GM12878 (cell line): ENCODE results near the gene SSR2. TPM values are rescaled to one million over a fixed set of nuclear protein-coding genes. Genes with fewer than 3 reads are reported as not detected.

Experiments
- ATAC-seq: fragments of 200-7000 bp; cut with Tn5 transposase; 3 replicates; pipeline ENCODE4 v1.9.1; 2020; ENCODE audit warnings: mild to moderate bottlenecking, moderate library complexity
- BruUV-seq: library from RNA; stranded (reverse); fragments of 400-500 nt; replicated peaks from 2 replicates; lab custom pipeline; 2021; lab: Mats Ljungman, UMichigan
- CTCF ChIA-PET: fragments of 300-600 bp; sonication (Branson Sonifier 250); formaldehyde crosslinking; extraction: SDS; loops from one replicate; lab custom pipeline; 2021; ENCODE audit warnings: inconsistent platforms; lab: Yijun Ruan, JAX
- POLR2A ChIA-PET: fragments of 350-600 bp; formaldehyde crosslinking; extraction: SDS; loops from one replicate; lab custom pipeline; 2021; ENCODE audit warnings: inconsistent platforms; lab: Charles Lee
- RAD21 ChIA-PET: fragments of 300-600 bp; sonication (Branson Sonifier 250); formaldehyde crosslinking; loops from one replicate; lab custom pipeline; 2023; ENCODE audit warnings: antibody characterized with exemption; ENCODE audit not compliant: unreplicated experiment; lab: Charles Lee
- SMC1A ChIA-PET: fragments of 300-600 bp; sonication (Branson Sonifier 250); formaldehyde crosslinking; loops from one replicate; lab custom pipeline; 2023; ENCODE audit not compliant: unreplicated experiment, uncharacterized antibody; lab: Charles Lee
- DNase-seq: peaks from one replicate; pipeline ENCODE4 v3.0.0-alpha.2; 2011; ENCODE audit warnings: low read depth, low spot score
- FAIRE-seq: peaks from 3 replicates; lab custom pipeline; 2011; peaks lifted over from hg19 to GRCh38; lab: Jason Lieb, UNC
- H2AFZ ChIP-seq: 2 replicates; pipeline ENCODE4 v1.6.0; 2011; ENCODE audit warnings: low read depth, low read length, control low read depth; ENCODE audit not compliant: control insufficient read depth
- H3K27ac ChIP-seq: 2 replicates; pipeline ENCODE4 v1.5.1; 2011; ENCODE audit warnings: control low read depth; ENCODE audit not compliant: control insufficient read depth, insufficient read depth
- H3K27me3 ChIP-seq, 2 experiments: replicated peaks in 1 of 2; 2 replicates each; pipeline versions ENCODE4 v1.6.0 to v1.6.1; 2011; ENCODE audit warnings: low read length in 1 of 2; ENCODE audit not compliant: control insufficient read depth in 2 of 2, insufficient read depth in 2 of 2
- H3K36me3 ChIP-seq, 2 experiments: 2 replicates each; pipeline ENCODE4 v1.5.1; 2011; ENCODE audit warnings: low read length in 1 of 2; ENCODE audit not compliant: control insufficient read depth in 2 of 2, insufficient read depth in 2 of 2
- H3K4me1 ChIP-seq: 2 replicates; pipeline ENCODE4 v1.6.1; 2011; ENCODE audit warnings: mild to moderate bottlenecking, low read length, moderate library complexity, mixed read lengths; ENCODE audit not compliant: control insufficient read depth, insufficient read depth
- H3K4me2 ChIP-seq: 2 replicates; pipeline ENCODE4 v1.6.0; 2011; ENCODE audit warnings: control low read depth; ENCODE audit not compliant: control insufficient read depth, insufficient read depth
- H3K4me3 ChIP-seq: fragments of 200-600 bp; sonication (generic); 2 replicates; pipeline ENCODE4 v1.5.1; 2016
- H3K79me2 ChIP-seq: 2 replicates; pipeline ENCODE4 v1.6.0; 2011; ENCODE audit warnings: low read length; ENCODE audit not compliant: control insufficient read depth, insufficient read depth
- H3K9ac ChIP-seq: 2 replicates; pipeline ENCODE4 v1.8.0; 2011; ENCODE audit warnings: low read length, control low read depth, mixed read lengths; ENCODE audit not compliant: control insufficient read depth, insufficient read depth
- H3K9me3 ChIP-seq: replicated peaks from 3 replicates; pipeline ENCODE4 v1.5.1; 2011; ENCODE audit warnings: mild to moderate bottlenecking, low read length; ENCODE audit not compliant: control insufficient read depth, insufficient read depth
- H4K20me1 ChIP-seq: 2 replicates; pipeline ENCODE4 v1.6.0; 2011; ENCODE audit not compliant: control insufficient read depth, insufficient read depth
- BACH1 ChIP-seq: fragments of 450-650 bp; IDR thresholded peaks from 2 replicates; pipeline ENCODE4 v1.6.1; 2017; ENCODE audit warnings: mild to moderate bottlenecking, borderline replicate concordance
- CREB1 ChIP-seq: IDR thresholded peaks from 2 replicates; pipeline ENCODE4 v1.6.1; 2012; ENCODE audit warnings: low read depth, mild to moderate bottlenecking, inconsistent platforms
- DPF2 ChIP-seq: fragments of 450-650 bp; IDR thresholded peaks from 2 replicates; pipeline ENCODE4 v1.6.1; 2017; ENCODE audit warnings: mild to moderate bottlenecking
- EED ChIP-seq: sonication (generic); IDR thresholded peaks from 2 replicates; pipeline ENCODE4 v1.6.1; 2016; ENCODE audit warnings: antibody characterized with exemption, low read depth
- EGR1 ChIP-seq, 2 experiments: IDR thresholded peaks; 1 replicate in 1 of 2; 2 replicates in 1 of 2; pipeline ENCODE4 v1.6.1; 2011 to 2012; ENCODE audit warnings: low read depth in 2 of 2, low read length in 2 of 2, borderline replicate concordance in 1 of 2, mild to moderate bottlenecking in 1 of 2, moderate library complexity in 1 of 2
- IKZF1 ChIP-seq: fragments of 450-650 bp; conservative IDR thresholded peaks from 2 replicates; pipeline ENCODE4 v1.6.1; 2017; ENCODE audit warnings: antibody characterized with exemption, mild to moderate bottlenecking
- LARP7 ChIP-seq: fragments of 450-650 bp; IDR thresholded peaks from 2 replicates; pipeline ENCODE4 v1.6.1; 2017; ENCODE audit warnings: mild to moderate bottlenecking
- MXI1 ChIP-seq: fragments of 150-350 bp; IDR thresholded peaks from 2 replicates; pipeline ENCODE4 v1.6.1; 2011; ENCODE audit warnings: low read depth, mild to moderate bottlenecking, inconsistent platforms, low read length, improper control_type of control experiment
- NR2C1 ChIP-seq: fragments of 450-650 bp; IDR thresholded peaks from 2 replicates; pipeline ENCODE4 v1.6.1; 2017; ENCODE audit warnings: antibody characterized with exemption, mild to moderate bottlenecking, moderate library complexity
- POU2F2 ChIP-seq: IDR thresholded peaks from 3 replicates; pipeline ENCODE4 v1.6.1; 2011; ENCODE audit warnings: low read depth, mild to moderate bottlenecking, low read length, borderline replicate concordance
- RUNX3 ChIP-seq: IDR thresholded peaks from 2 replicates; pipeline ENCODE4 v1.6.1; 2012; ENCODE audit warnings: low read length, inconsistent platforms
- TCF12 ChIP-seq: IDR thresholded peaks from 2 replicates; pipeline ENCODE4 v1.6.1; 2011; ENCODE audit warnings: low read depth, mild to moderate bottlenecking, low read length
- YY1 ChIP-seq: IDR thresholded peaks from 2 replicates; pipeline ENCODE4 v1.6.1; 2011; ENCODE audit warnings: low read depth, mild to moderate bottlenecking, low read length
- WGBS: methylation state at CpG from one replicate; pipeline ENCODE4 v1.1.6; 2016; ENCODE audit warnings: low lambda C conversion rate; ENCODE audit not compliant: insufficient replicate concordance, insufficient coverage; ENCODE audit errors: missing lambda C conversion rate; 5-methylcytosine and 5-hydroxymethylcytosine counted together
- in situ Hi-C: fragments of 300-500 bp; cut with MboI; formaldehyde crosslinking; loops from 9 replicates; pipeline ENCODE4 v1.14.3; 2018; ENCODE audit warnings: mixed read lengths
- intact Hi-C: fragments of 100-400 bp; cut with micrococcal nuclease; formaldehyde crosslinking; loops from one replicate; pipeline ENCODE4 v1.14.2; 2022; ENCODE audit not compliant: unreplicated experiment
- polyA plus RNA-seq, 11 experiments: library from polyadenylated mRNA; depleted of rRNA in 4 of 11; unstranded in 6 of 11; stranded (reverse) in 5 of 11; fragments of >200 nt; fragmentation: Nextera tagmentation in 4 of 11; fragmentation: Illumina TruSeq in 1 of 11; extraction: Ambion mirVana in 4 of 11; extraction: Trizol in 1 of 11; gene quantifications; 1 replicate in 1 of 11; 2 replicates in 10 of 11; pipeline versions ENCODE4 v1.2.1 to v1.2.3, GENCODE V29; 2011 to 2016; ENCODE audit warnings: inconsistent platforms in 2 of 11, missing spikeins in 2 of 11, low read depth in 1 of 11
- total RNA-seq, 4 experiments: library from RNA; depleted of rRNA in 3 of 4; stranded (reverse); fragments of >200 nt in 3 of 4; fragmentation: Illumina TruSeq in 1 of 4; extraction: Trizol in 1 of 4; gene quantifications; 2 replicates each; pipeline versions ENCODE4 v1.2.1 to v1.2.3, GENCODE V29; 2013 to 2021
- TF ChIP-seq, protein P1 (sequence below): IDR thresholded peaks from 2 replicates; pipeline ENCODE4 v1.6.1; 2011; ENCODE audit warnings: borderline replicate concordance, low read depth, mild to moderate bottlenecking, moderate library complexity, mixed read lengths, low read length; ENCODE audit not compliant: insufficient read depth; ENCODE audit errors: extremely low read length

Gene SSR2
- total and polyA plus RNA-seq, 10 of the 15 experiments (the other 5 are each of a cell fraction or from before 2014, with no cell fraction given) = 207 to 553 (median 315) TPM

DNA sequence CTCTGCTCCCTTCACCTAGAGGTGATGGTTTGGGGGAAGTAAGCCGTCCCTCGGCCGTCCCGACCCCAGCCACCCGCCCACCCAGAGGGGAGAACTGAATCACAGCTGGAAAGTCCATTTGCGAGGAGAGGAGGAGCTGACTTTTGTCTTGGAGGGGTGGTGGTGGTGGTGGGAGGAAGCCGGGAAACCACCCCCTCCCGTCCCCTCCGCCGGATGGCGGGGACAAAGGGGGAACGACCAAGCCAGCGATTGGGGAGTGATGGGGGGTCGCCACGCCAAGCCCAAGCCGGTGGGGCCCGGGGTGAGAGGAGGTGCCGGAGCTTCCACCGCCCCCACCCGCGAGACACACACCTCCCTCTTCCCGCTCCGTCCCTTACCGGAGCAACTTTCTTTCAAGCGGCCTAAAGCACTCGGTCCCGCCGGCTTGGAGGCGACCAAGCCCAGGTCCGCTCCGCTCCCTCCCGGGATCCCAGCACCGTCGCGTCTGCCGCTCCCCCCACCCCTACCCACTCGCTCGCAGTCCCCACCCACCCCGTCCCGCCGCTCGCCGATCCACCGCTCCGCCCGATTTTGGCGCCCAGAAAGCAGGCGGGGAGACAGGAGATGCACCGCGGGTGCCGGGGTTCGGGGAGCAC lies 42.9 kb downstream of the SSR2 start:
- in situ Hi-C loops = no loop called here
- no peaks in the 10 kb centered on the region for H3K27me3 ChIP-seq
- 1% methylated on average over 28 of the region's 52 CpGs for WGBS
- H3K27ac ChIP-seq = peak overlapping the region; percentile 97
- intact Hi-C loops = loop anchor here (2.0 to 5.0 kb wide), 4 partner anchors 19 to 74 kb away; partner anchors contain the start of genes LAMTOR2 and UBQLN4
- H3K9me3 ChIP-seq = no peaks in the 10 kb centered on the region
- peak overlapping the region; percentile 95 for H3K9ac ChIP-seq
- H3K4me1 ChIP-seq = peaks cover 25% of the 10 kb centered on the region
- TF ChIP-seq NR2C1 (no peak), MXI1 (no peak), EED (peak; percentile 41; the same call in 1 of the 2 replicates), CREB1 (no peak), DPF2 (0 out of 2 replicates have a peak, but pooled peaks have one; percentile 48), LARP7 (peak; percentile 14; the same call in 1 of the 2 replicates), TCF12 (0 out of 2 replicates have a peak, but pooled peaks have one; percentile 11), EGR1 (IDR thresholded peaks at IDR 0.05; ENCODE audit: borderline replicate concordance in 1 of 2, low read depth in 2 of 2, low read length in 2 of 2) (peak in 1 of 2 experiments; percentile 63; a peak in 1 of 3 replicates), BACH1 (peak; percentile 12; the same call in 1 of the 2 replicates), IKZF1 (peak; percentile 66), RUNX3 (no peak), YY1 (peak; percentile 44; the same call in 1 of the 2 replicates), POU2F2 (peak; percentile 11; the same call in 1 of the 3 replicates)
- TF ChIP-seq, protein P1, sequence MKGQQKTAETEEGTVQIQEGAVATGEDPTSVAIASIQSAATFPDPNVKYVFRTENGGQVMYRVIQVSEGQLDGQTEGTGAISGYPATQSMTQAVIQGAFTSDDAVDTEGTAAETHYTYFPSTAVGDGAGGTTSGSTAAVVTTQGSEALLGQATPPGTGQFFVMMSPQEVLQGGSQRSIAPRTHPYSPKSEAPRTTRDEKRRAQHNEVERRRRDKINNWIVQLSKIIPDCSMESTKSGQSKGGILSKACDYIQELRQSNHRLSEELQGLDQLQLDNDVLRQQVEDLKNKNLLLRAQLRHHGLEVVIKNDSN = no peak
- TF ChIP-seq, all 136 proteins: peak for 9
- ATAC-seq (peak; percentile 15), DNase-seq (no peak), FAIRE-seq (no peak)
- Histone ChIP-seq H3K4me3 (peak overlapping the region; percentile 100), H3K79me2 (peaks cover 88% of the 10 kb centered on the region), H3K36me3 (peaks cover 0 to 2% of the 10 kb centered on the region in 2 experiments; a peak in 1 of 4 replicates), H2AFZ (peak overlapping the region; percentile 30; the same call in 1 of the 2 replicates), H3K4me2 (peak overlapping the region; percentile 86), H4K20me1 (peaks cover 4% of the 10 kb centered on the region; the same call in 1 of the 2 replicates)
- RAD21 ChIA-PET = interaction anchor here (0.6 to 14.4 kb wide), 18 partner anchors 10 to 174 kb away, joined by 3 to 214 read pairs (median 6); partner anchors contain the start of genes KHDC4, RXFP4 and SYT11
- POLR2A ChIA-PET = interaction anchor here (0.6 to 14.9 kb wide), 13 partner anchors 10 to 148 kb away, joined by 3 to 273 read pairs (median 15); partner anchors contain the start of genes GON4L, KHDC4, RXFP4 and SYT11
- SMC1A ChIA-PET = interaction anchor here (1.2 to 16.7 kb wide), 14 partner anchors 8 to 447 kb away, joined by 3 to 229 read pairs (median 8); partner anchors contain the start of genes KHDC4, RXFP4 and SYT11
- no TSS peak for BruUV-seq
- CTCF ChIA-PET = interaction anchor here (0.7 to 14.7 kb wide), 16 partner anchors 10 to 89 kb away, joined by 3 to 227 read pairs (median 6); partner anchors contain the start of genes KHDC4 and RXFP4
